ENCODE results near the gene SUGCT.

The SUGCT gene

DNA sequence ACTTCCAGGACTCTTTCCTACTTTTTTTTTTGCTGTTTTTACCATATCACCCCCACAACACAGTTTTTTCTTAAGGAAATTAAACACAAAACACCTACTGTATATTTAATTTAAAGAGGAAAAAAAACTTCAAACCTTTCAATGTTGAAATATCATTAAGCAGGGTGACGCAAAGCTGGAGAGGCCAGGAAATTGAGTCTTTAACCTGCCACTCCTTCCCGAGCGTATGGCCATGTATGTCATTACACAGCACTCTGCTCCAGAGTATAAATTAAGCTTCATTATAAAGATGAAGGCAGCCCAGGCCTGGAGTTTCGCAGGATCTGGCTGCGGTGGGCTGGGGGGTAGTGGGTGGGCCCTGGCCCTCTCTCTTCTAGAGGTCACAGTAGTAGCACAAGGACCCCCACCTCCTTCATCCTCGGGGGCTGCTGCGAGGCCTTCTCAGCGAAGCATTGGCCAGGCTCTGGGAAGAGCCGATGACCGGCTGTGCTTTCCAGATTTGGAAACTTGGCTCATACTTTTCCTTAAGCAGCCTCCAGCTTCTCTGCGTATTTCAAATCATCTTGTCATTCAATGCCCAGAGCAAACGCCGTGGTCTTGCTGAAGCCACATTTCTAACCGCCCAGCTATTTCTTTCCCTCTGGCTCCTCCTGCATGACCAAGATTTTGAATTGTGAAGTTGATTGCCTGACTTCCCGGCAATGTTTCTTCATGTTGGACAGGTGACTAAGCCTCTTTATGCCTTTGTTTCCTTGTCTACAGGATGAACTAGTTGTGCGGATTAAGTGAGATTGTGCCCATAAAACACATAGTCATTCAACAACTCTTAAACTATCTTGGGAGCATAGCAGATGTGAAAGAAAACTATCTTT is 765.1 kb downstream of the SUGCT start:
- no peak for DNase-seq

DNA sequence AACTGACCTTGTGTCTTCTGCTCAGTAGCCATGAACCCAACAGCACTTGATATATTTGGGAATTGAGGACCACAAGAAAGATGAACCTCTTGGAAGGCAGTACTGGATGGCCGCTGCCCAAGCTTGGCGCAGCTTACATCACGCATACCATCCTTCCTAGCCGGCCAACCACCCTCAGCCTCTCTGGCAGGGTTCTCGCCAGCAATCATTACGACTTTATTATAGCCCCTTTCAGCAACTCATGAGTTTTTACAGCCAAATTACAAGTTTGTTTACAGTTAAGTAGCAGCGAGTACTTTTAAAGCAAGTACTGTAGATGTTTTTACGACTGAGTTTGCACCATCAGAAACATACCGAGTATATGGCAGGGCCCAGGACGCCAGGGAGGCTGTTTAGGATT is 769.1 kb downstream of the SUGCT start:
- no peak for DNase-seq

DNA sequence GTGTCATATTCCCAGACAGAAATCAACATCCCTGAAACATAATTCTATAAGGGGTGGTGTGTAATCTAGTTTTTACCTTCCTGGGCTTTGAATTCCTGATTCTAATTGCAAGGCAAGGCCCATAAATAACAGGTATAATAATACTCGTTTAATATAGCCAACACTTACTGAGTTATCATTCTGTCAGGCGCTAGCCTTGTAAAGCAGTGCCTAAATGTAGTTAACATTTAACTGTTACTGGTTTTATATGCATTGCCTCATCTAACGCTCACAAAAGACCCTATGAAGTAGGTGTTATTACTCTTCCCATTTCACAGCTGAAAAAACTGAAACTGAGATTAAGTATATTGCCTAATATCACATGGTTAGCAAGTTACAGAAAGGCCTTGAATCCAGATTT is 772.5 kb downstream of the SUGCT start:
- no peak for DNase-seq

DNA sequence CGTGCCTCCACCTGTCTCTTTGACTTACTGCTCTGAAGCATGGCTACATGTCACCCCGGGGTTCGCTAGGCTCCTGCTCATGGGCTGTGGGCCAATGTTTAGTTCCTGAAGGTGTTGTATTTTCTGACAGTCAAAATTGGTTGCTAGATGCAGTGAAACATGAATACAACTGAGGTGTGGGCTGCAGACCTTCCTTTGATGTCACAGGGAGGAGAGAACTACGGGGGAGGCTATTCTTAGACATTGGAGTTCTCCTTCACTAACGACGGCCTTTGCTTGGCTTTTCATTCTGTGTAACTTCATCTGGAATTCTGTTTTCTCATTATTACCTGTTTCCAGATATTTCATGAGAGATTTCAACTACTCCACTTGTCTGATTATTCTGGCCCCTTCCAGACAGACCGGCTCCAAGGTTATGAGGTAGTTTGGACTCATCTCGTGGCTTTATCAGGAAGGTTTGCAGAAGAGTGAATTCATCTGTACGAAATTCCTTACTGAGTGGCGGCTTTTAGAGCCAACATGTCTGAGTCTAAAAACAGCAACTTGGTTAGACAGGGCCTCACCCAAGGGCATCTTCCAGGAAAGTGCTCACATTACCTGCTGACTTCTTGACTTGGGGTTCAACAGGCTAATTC is 774.7 kb downstream of the SUGCT start:
- no peak for DNase-seq

All from hypothalamus (tissue), 51 donors.